HG03135 (cell line): ENCODE measurements around the gene WDR48.

Experiments used
- ATAC-seq: cut with Tn5 transposase; IDR thresholded peaks from one replicate; pipeline ENCODE4 v1.9.1; 2021; ENCODE audit warnings: mild to moderate bottlenecking, moderate library complexity; ENCODE audit not compliant: unreplicated experiment

The WDR48 gene

DNA sequence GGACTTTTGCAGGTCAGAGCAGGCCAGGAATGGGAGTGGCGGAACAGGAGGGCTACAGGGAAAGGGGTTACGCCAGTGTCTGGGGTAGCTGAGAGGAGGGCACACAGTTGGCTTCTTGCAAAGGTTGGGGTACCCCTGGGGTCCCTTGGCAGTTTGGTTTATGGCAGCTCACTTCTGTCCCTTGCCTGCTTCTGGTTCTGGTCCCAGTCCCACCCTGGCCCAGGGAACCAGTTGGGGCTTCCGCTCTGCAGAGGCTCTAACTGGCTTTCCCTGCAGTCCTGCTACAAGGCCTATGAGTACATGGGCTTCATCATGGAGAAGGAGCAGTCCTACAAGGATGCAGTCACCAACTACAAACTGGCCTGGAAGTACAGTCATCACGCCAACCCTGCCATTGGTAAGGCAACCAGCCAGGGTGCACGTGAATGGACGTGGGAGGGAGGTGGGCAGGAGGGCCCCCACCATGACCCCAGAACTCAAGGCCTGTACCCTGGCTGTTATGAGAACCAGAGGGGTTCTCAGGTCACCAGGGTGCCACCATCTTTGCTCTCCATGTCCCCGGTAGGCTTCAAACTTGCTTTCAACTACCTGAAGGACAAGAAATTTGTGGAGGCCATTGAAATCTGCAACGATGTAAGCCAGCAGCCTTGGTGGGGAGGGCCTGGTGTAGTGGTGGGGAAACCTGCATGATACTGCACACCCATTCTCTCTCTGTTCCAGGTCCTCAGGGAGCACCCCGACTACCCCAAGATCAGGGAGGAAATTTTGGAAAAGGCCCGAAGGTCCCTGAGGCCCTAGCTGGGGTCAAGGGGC, 86.4 kb downstream of the WDR48 start:
- ATAC-seq, result no peak

DNA sequence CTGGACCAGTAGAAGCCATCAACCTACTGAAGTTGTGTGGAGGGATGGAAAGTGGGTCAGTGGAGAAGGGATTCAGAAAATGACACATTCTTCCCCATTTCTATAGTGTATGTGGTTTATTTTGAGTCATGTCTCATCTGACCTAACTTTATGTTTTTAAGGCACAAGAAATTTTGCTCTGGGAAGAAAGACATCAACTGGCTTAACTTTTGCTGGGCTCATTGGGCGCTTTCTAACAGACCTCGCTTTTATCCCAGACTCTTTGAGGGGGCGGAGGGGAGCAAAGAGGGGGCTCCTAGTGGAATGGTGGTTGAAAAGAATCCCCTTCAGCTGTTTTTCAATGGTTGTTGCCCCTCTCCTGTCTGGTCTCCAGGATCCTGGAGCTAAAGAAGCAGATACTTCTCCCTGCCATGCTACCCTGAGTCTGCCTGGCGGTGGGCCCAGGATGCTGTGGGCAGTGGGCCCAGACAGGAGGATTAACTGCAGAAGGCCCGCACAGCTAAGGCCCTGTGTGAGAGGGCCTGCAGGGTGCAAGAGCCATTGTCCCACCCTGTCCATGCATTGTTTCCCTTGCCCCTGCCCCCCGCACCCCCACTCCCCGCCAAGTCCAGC, 87.1 kb downstream of the WDR48 start:
- ATAC-seq, result no peak

GRCh38 chr3:39139442-39139841, 87.6 kb downstream of the WDR48 start:
- no peak for ATAC-seq

DNA sequence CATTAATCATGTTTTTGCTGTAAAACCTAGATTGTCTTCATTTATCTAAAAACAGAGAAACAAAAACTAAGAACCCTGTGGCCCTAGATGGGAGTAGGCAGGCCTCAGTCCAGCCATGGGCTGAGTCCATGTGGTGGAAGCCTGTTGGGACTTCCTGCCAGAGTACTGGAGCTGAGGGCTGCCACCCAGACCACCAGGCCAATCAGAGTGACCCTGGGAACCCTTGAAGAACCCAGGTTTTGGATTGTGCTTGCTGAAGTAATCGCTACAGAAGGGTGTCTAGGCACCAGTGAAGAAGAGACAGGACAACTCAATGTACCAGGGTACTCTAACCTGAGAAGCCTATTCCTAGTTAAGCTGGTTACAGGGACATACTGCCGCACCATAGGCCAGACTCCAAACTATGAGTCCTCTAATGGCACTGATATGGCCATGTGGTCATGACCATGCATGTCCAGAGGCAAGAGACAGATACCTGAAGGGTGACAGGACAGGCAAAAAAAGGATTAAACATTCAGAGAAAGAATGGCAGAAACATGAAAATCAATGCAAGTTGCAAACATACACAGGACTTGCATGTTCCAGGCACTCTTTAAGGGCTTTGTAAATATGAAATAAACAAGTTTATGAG, 88.6 kb downstream of the WDR48 start:
- ATAC-seq, result no peak

DNA sequence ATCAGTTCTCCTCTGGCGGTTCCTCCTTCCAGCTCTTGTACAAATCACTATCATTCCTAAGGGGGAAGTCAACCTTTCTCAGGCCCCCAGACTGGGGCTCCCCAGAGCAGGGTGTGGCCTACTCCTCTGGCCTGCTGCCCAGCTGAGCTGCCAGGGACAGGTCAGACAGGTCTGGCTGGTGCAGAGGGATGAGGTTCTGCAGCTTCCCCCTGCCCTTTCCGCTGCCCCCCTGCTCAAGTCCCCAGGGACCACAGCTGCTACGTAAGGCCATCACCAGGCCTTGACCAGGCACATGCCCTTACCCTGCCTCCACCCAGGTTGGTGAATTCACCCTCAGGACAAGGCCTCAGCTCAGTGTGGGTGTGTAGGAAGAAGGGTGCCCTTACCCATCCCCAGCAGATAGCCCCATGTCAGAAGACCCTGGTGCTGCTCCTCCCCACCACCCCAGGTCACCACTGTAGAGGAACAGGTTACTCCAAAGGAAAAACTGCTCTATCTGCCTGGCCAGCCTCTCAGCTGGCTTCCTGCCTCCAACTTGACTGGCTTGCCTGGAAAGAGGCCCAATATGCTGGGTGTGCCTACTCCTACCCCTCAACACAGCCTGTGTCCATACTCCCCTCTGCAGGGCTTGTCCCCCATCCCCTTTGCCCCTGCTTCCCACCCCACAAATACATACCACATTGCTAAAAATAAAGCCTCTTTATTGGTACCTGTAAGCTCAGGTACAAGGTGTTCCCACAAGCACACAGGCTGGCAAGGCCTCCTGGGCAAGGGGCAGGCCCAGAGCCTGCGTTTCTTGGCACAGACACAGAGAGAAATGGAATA, 89.6 kb downstream of the WDR48 start:
- ATAC-seq, result no peak

- no peak for ATAC-seq
Observed at GRCh38 chr3:39142067-39142466, 90.3 kb downstream of the WDR48 start.

DNA sequence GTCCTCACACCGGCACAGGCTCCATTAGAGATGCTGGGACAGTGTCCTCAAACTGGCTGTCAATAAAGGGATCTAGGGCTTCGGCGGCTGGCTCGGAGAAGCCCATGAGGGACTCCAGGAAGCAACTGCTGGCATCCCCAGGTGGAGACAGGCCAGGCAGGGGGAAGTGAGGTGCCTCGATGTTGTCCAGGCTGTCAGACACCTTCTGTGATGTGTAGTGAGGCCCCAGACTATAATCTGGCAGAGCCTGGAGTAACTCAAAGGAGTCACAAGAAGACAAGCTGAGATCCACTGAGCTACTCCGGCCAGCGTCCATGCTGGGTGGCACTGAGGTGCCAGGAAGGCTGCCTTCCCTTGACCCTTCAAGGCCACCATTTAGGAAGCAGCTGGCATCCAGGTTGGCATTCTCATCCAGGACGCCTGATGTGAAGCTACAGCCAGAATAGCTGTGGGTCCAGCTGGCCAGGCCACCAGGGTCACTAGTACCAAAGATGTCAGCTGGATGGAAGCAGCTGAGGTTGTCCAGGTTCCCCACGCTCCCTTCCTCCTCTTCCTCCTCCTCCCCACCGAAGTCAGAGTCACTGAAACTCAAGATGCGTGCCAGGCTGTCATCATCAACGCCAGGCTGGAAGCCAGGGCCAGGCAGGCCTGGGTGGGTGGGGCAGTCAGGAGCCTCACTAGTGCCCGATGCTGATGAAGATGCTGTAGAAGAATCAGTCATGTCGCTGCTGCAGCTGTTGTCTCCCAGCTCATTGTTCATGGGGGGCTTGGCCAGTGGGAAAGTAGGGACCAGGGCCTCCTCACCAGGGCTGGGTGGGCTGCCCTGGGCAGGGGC, 91.5 kb downstream of the WDR48 start:
- no peak for ATAC-seq

- no peak for ATAC-seq
Observed at GRCh38 chr3:39144095-39144747, 92.4 kb downstream of the WDR48 start.

DNA sequence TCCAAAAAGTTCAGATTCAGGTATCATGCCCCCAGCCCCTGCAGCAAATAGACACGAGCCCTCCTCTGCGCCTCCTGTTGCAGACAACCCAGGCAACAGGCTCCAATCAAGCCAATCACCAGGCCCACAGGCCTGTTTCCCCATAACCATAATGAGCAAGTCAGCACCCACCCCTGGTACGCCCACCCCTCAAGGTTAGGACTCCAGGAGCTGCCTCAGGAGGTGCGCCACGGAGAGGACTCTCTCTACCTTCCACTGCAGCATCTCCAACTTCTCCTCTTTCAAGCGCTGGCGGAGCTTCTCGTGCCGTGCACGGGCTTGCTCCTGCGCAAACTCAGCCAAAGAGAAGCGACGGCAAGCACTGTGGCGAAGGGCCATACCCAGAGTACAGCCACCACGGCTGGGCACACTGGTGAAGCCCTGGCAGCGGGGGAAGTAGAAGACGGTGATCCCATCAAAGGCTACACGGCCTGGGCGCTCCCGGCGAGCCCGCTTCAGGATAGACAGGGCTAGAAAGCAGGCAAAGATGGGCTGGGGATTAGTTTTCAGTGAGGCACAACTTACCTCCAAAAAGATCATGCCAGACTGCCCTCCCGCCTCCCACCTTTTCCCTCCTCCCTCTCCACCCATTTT, 93.0 kb downstream of the WDR48 start:
- ATAC-seq, result no peak

GRCh38 chr3:39146083-39146501, 94.3 kb downstream of the WDR48 start:
- ATAC-seq, result no peak
